OCI-LY7 (cell line): ENCODE measurements around the gene TCERG1L. TPM values are rescaled to one million over a fixed set of nuclear protein-coding genes. Genes with fewer than 3 reads are reported as not detected.

Source experiments
- BruUV-seq: library from RNA; stranded (reverse); fragments of 400-500 nt; replicated peaks from 2 replicates; lab custom pipeline; 2021; lab: Mats Ljungman, UMichigan
- CTCF ChIA-PET: fragments of 300-600 bp; sonication (Branson Sonifier 250); formaldehyde crosslinking; loops from one replicate; lab custom pipeline; 2022; ENCODE audit warnings: antibody characterized with exemption; ENCODE audit not compliant: unreplicated experiment; lab: Charles Lee
- POLR2A ChIA-PET: fragments of 300-600 bp; sonication (Branson Sonifier 250); formaldehyde crosslinking; loops from one replicate; lab custom pipeline; 2022; ENCODE audit warnings: antibody characterized with exemption; lab: Charles Lee
- DNase-seq: peaks from one replicate; pipeline ENCODE4 v3.0.0-alpha.2; 2015; ENCODE audit warnings: low spot score
- H2AFZ ChIP-seq: fragments of 200-600 bp; sonication (generic), shearing (Covaris generic); 2 replicates; pipeline ENCODE4 v1.6.1; 2014; ENCODE audit warnings: mild to moderate bottlenecking, antibody characterized with exemption, low read length, moderate library complexity
- H3K27ac ChIP-seq: fragments of 200-600 bp; sonication (generic); 2 replicates; pipeline ENCODE4 v1.5.1; 2014; ENCODE audit warnings: mixed run types, low read depth, mild to moderate bottlenecking, moderate library complexity, low read length, inconsistent platforms; ENCODE audit not compliant: poor library complexity, severe bottlenecking
- H3K36me3 ChIP-seq: fragments of 200-600 bp; sonication (generic); 2 replicates; pipeline ENCODE4 v1.6.1; 2014; ENCODE audit warnings: mild to moderate bottlenecking, antibody characterized with exemption, low read length, moderate library complexity, mixed read lengths; ENCODE audit not compliant: insufficient read depth
- H3K4me1 ChIP-seq: fragments of 200-600 bp; sonication (generic); 2 replicates; pipeline ENCODE4 v1.5.1; 2014; ENCODE audit warnings: mild to moderate bottlenecking, low read length; ENCODE audit not compliant: insufficient read depth, poor library complexity, severe bottlenecking
- H3K4me2 ChIP-seq: fragments of 200-600 bp; sonication (generic); 2 replicates; pipeline ENCODE4 v1.6.1; 2014; ENCODE audit warnings: mild to moderate bottlenecking, low read length
- H3K4me3 ChIP-seq: fragments of 200-600 bp; sonication (generic); 2 replicates; pipeline ENCODE4 v1.5.1; 2014; ENCODE audit warnings: mild to moderate bottlenecking, low read depth, low read length; ENCODE audit not compliant: poor library complexity, severe bottlenecking
- H3K79me2 ChIP-seq: fragments of 200-600 bp; sonication (generic); 2 replicates; pipeline ENCODE4 v1.6.1; 2016; ENCODE audit warnings: low read depth, mild to moderate bottlenecking, low read length, moderate library complexity, mixed read lengths; ENCODE audit not compliant: insufficient read depth
- H3K9me2 ChIP-seq: fragments of 200-600 bp; sonication (generic); 2 replicates; pipeline ENCODE4 v1.6.1; 2016; ENCODE audit warnings: mild to moderate bottlenecking, low read length, mixed read lengths; ENCODE audit not compliant: insufficient read depth
- H3K9me3 ChIP-seq: fragments of 200-600 bp; sonication (generic); 2 replicates; pipeline ENCODE4 v1.6.1; 2014; ENCODE audit warnings: mild to moderate bottlenecking, mixed run types, low read length, mixed read lengths
- H4K20me1 ChIP-seq: fragments of 200-600 bp; sonication (generic); 2 replicates; pipeline ENCODE4 v1.6.1; 2014; ENCODE audit warnings: mild to moderate bottlenecking, antibody characterized with exemption, low read length, moderate library complexity, mixed read lengths; ENCODE audit not compliant: insufficient read depth
- CTCF ChIP-seq: fragments of 200-600 bp; sonication (generic); conservative IDR thresholded peaks from 2 replicates; pipeline ENCODE4 v1.5.1; 2014; ENCODE audit warnings: mild to moderate bottlenecking, antibody characterized with exemption, low read length, moderate library complexity, mixed read lengths
- EZH2phosphoT487 ChIP-seq: fragments of 200-600 bp; sonication (generic); IDR thresholded peaks from 2 replicates; pipeline ENCODE4 v1.6.1; 2018; ENCODE audit warnings: low read depth, borderline replicate concordance, mild to moderate bottlenecking, mixed run types, antibody characterized with exemption, low read length, moderate library complexity, mixed read lengths
- intact Hi-C: fragments of 100-400 bp; cut with micrococcal nuclease; formaldehyde crosslinking; loops from one replicate; pipeline ENCODE4 v1.10.0; 2022; ENCODE audit not compliant: unreplicated experiment
- total RNA-seq, 2 experiments: library from RNA; depleted of rRNA in 1 of 2; stranded (reverse); fragments of >200 nt in 1 of 2; shearing (Covaris generic) in 1 of 2; gene quantifications; 2 replicates each; pipeline ENCODE4 v1.2.3, GENCODE V29; 2014 to 2022

TCERG1L gene
- total RNA-seq, 2 experiments from 2014 or later: not detected

GRCh38 chr10:131161087-131161486 lies 150.4 kb downstream of the TCERG1L start:
- Histone ChIP-seq H3K79me2 (no peaks in the 10 kb centered on the region), H2AFZ (no peak overlapping the region), H3K4me1 (no peaks in the 10 kb centered on the region), H3K9me3 (no peaks in the 10 kb centered on the region), H3K4me2 (no peak overlapping the region), H3K36me3 (no peaks in the 10 kb centered on the region), H3K27ac (no peak overlapping the region), H3K4me3 (no peak overlapping the region), H3K9me2 (no peaks in the 10 kb centered on the region), H4K20me1 (no peaks in the 10 kb centered on the region)
- BruUV-seq: no TSS peak
- intact Hi-C loops: no loop called here
- ChIA-PET CTCF (no interaction called here), POLR2A (no interaction called here)
- no peak for DNase-seq
- TF ChIP-seq EZH2phosphoT487: no peak
- TF ChIP-seq CTCF: no peak

- ChIA-PET POLR2A (no interaction called here), CTCF (no interaction called here)
- TF ChIP-seq EZH2phosphoT487 (no peak), CTCF (no peak)
- DNase-seq: no peak
- Histone ChIP-seq H3K36me3 (no peaks in the 10 kb centered on the region), H3K9me3 (no peaks in the 10 kb centered on the region), H3K4me2 (no peak overlapping the region), H3K4me1 (no peaks in the 10 kb centered on the region), H2AFZ (no peak overlapping the region), H3K79me2 (no peaks in the 10 kb centered on the region), H4K20me1 (no peaks in the 10 kb centered on the region), H3K27ac (no peak overlapping the region), H3K4me3 (no peak overlapping the region), H3K9me2 (no peaks in the 10 kb centered on the region)
- BruUV-seq: no TSS peak
- intact Hi-C loops: no loop called here
Measured at GRCh38 chr10:131160219-131160875, 151.2 kb downstream of the TCERG1L start.

- TF ChIP-seq EZH2phosphoT487 (no peak), CTCF (no peak)
Measured at GRCh38 chr10:131159771-131160170, 151.8 kb downstream of the TCERG1L start.

More at GRCh38 chr10:131159771-131160170, 151.8 kb downstream of the TCERG1L start:
- H3K79me2 ChIP-seq: no peaks in the 10 kb centered on the region
- H3K4me1 ChIP-seq: no peaks in the 10 kb centered on the region
- H3K9me2 ChIP-seq: no peaks in the 10 kb centered on the region
- no peak overlapping the region for H3K4me2 ChIP-seq
- intact Hi-C loops: no loop called here
- no peak overlapping the region for H3K4me3 ChIP-seq
- H2AFZ ChIP-seq: no peak overlapping the region
- H3K36me3 ChIP-seq: no peaks in the 10 kb centered on the region
- POLR2A ChIA-PET: no interaction called here
- no TSS peak for BruUV-seq
- no peak for DNase-seq
- no peak overlapping the region for H3K27ac ChIP-seq
- CTCF ChIA-PET: no interaction called here
- H3K9me3 ChIP-seq: no peaks in the 10 kb centered on the region
- H4K20me1 ChIP-seq: no peaks in the 10 kb centered on the region
